Endodermal cell (in vitro differentiated cells): Measurements from ENCODE around the gene PP2D1. TPM values are rescaled to one million over a fixed set of nuclear protein-coding genes. Genes with fewer than 3 reads are reported as not detected.

Experiments
- DNase-seq: peaks from one replicate; pipeline ENCODE4 v3.0.0-alpha.2; 2017
- H3K27ac ChIP-seq: 2 replicates; pipeline ENCODE4 v1.5.1; 2013; ENCODE audit warnings: mild to moderate bottlenecking, low read depth, low read length, moderate library complexity
- H3K27me3 ChIP-seq: 2 replicates; pipeline ENCODE4 v1.6.1; 2013; ENCODE audit warnings: mild to moderate bottlenecking, low read length, moderate library complexity; ENCODE audit not compliant: insufficient read depth, control insufficient read depth, poor library complexity, severe bottlenecking
- H3K36me3 ChIP-seq: 2 replicates; pipeline ENCODE4 v1.7.0; 2013; ENCODE audit warnings: mild to moderate bottlenecking, low read length, moderate library complexity; ENCODE audit not compliant: control insufficient read depth, insufficient read depth
- H3K4me1 ChIP-seq: one replicate; pipeline ENCODE4 v1.7.0; 2013; ENCODE audit warnings: low read length; ENCODE audit not compliant: control insufficient read depth, insufficient read depth
- H3K4me3 ChIP-seq: 2 replicates; pipeline ENCODE4 v1.5.1; 2013; ENCODE audit warnings: mild to moderate bottlenecking, low read length, moderate library complexity
- H3K9ac ChIP-seq: 2 replicates; pipeline ENCODE4 v1.6.1; 2013; ENCODE audit warnings: mild to moderate bottlenecking, low read length, moderate library complexity; ENCODE audit not compliant: poor library complexity, severe bottlenecking; ENCODE audit errors: extremely low read depth
- H3K9me3 ChIP-seq: 2 replicates; pipeline ENCODE4 v1.6.1; 2013; ENCODE audit warnings: mild to moderate bottlenecking, low read length, moderate library complexity; ENCODE audit not compliant: control insufficient read depth
- H3K27ac Mint-ChIP-seq: 2 replicates; pipeline ENCODE4 v1.8.0; 2020; ENCODE audit warnings: mixed read lengths
- H3K27me3 Mint-ChIP-seq: 2 replicates; pipeline ENCODE4 v1.8.0; 2021; ENCODE audit warnings: mild to moderate bottlenecking, mixed read lengths; ENCODE audit not compliant: insufficient read depth
- H3K36me3 Mint-ChIP-seq: 2 replicates; pipeline ENCODE4 v1.8.0; 2020; ENCODE audit warnings: low read depth, mixed read lengths
- H3K4me1 Mint-ChIP-seq: 2 replicates; pipeline ENCODE4 v1.8.0; 2020; ENCODE audit warnings: mixed read lengths
- H3K4me3 Mint-ChIP-seq: 2 replicates; pipeline ENCODE4 v1.8.0; 2020; ENCODE audit warnings: mild to moderate bottlenecking, moderate library complexity, mixed read lengths
- H3K9me3 Mint-ChIP-seq: 2 replicates; pipeline ENCODE4 v1.8.0; 2020; ENCODE audit warnings: mild to moderate bottlenecking, mixed read lengths
- CTCF ChIP-seq: fragments of 200-600 bp; sonication (generic); conservative IDR thresholded peaks from 2 replicates; pipeline ENCODE4 v1.5.0; 2021; ENCODE audit warnings: antibody characterized with exemption, mild to moderate bottlenecking
- WGBS, 2 experiments: methylation state at CpG; one replicate each; pipeline versions ENCODE4 v1.1.5 to v1.1.7; 2013; ENCODE audit warnings: missing lambda C conversion rate in 2 of 2, mixed read lengths in 1 of 2; ENCODE audit not compliant: insufficient coverage in 1 of 2, insufficient read length in 1 of 2; 5-methylcytosine and 5-hydroxymethylcytosine counted together
- total RNA-seq, 2 donors: library from RNA; stranded (reverse); fragmentation: NEBNext Ultra II Directional in 1 of 2; extraction: Animal tissue kit (Norgen Biotek cat#: 25700) in 1 of 2; gene quantifications; 2 replicates in 1 of 2; 3 replicates in 1 of 2; pipeline ENCODE4 v1.2.1, GENCODE V29; 2021

The PP2D1 gene
- total RNA-seq, 2 donors from 2014 or later = not detected

- peak; percentile 82 for DNase-seq
- H3K36me3 Mint-ChIP-seq = peaks cover 16% of the 10 kb centered on the region
- H3K9me3 Mint-ChIP-seq = no peaks in the 10 kb centered on the region
- H3K9me3 ChIP-seq = no peaks in the 10 kb centered on the region
- H3K36me3 ChIP-seq = peaks cover 28% of the 10 kb centered on the region
- peak overlapping the region; percentile 96 for H3K27ac ChIP-seq
- 0% methylated on average over 6 to 30 of the region's 30 CpGs for WGBS, 2 experiments
- no peaks in the 10 kb centered on the region for H3K4me1 ChIP-seq
- peaks cover 23% of the 10 kb centered on the region for H3K4me1 Mint-ChIP-seq
- peak overlapping the region; percentile 94 for H3K9ac ChIP-seq
- peak overlapping the region; percentile 96 for H3K4me3 ChIP-seq
- H3K4me3 Mint-ChIP-seq = peak overlapping the region; percentile 96
- no peak for TF ChIP-seq CTCF
- H3K27me3 Mint-ChIP-seq = no peaks in the 10 kb centered on the region
- H3K27me3 ChIP-seq = no peaks in the 10 kb centered on the region
- H3K27ac Mint-ChIP-seq = peak overlapping the region; percentile 100
Measured at GRCh38 chr3:19947549-19948225, 64.4 kb downstream of the PP2D1 start.

GRCh38 chr3:19946832-19947548, 65.1 kb downstream of the PP2D1 start, which contains the start of gene RAB5A:
Gene RAB5A, plus strand, starts transcription at chr3:19947097. Its CDS starts 3,802 bp downstream, at chr3:19950899.
- H3K9me3 Mint-ChIP-seq = peaks cover 2% of the 10 kb centered on the region
- H3K36me3 Mint-ChIP-seq = peaks cover 11% of the 10 kb centered on the region
- no peaks in the 10 kb centered on the region for H3K9me3 ChIP-seq
- H3K27me3 ChIP-seq = no peaks in the 10 kb centered on the region
- H3K4me1 Mint-ChIP-seq = peaks cover 23% of the 10 kb centered on the region
- H3K4me3 Mint-ChIP-seq = peak within 1 kb of the TSS; percentile 96
- peak within 1 kb of the TSS; percentile 96 for H3K4me3 ChIP-seq
- H3K4me1 ChIP-seq = no peaks in the 10 kb centered on the region
- H3K27me3 Mint-ChIP-seq = no peaks in the 10 kb centered on the region
- peak within 1 kb of the TSS; percentile 94 for H3K9ac ChIP-seq
- 0% methylated on average over 7 to 73 of the region's 73 CpGs for WGBS, 2 experiments
- peaks cover 21% of the 10 kb centered on the region for H3K36me3 ChIP-seq
- peak within 1 kb of the TSS; percentile 96 for H3K27ac ChIP-seq
- TF ChIP-seq CTCF = no peak
- peak within 1 kb of the TSS; percentile 100 for H3K27ac Mint-ChIP-seq
- peak; percentile 99 for DNase-seq

- Histone ChIP-seq H3K27ac (peak overlapping the region; percentile 96), H3K4me3 (peak overlapping the region; percentile 96), H3K36me3 (peaks cover 14% of the 10 kb centered on the region), H3K4me1 (no peaks in the 10 kb centered on the region), H3K9ac (peak overlapping the region; percentile 94), H3K27me3 (no peaks in the 10 kb centered on the region), H3K9me3 (no peaks in the 10 kb centered on the region)
- 65 to 84% methylated on average over 15 to 26 of the region's 26 CpGs for WGBS, 2 experiments
- TF ChIP-seq CTCF = no peak
- Mint-ChIP-seq H3K4me1 (peaks cover 23% of the 10 kb centered on the region), H3K27ac (peak overlapping the region; percentile 100), H3K9me3 (peaks cover 2% of the 10 kb centered on the region), H3K27me3 (no peaks in the 10 kb centered on the region), H3K36me3 (peaks cover 5% of the 10 kb centered on the region), H3K4me3 (peak overlapping the region; percentile 96)
- peak; percentile 54 for DNase-seq
Measured at GRCh38 chr3:19945969-19946831, 65.9 kb downstream of the PP2D1 start.
